Prostate gland (tissue), 2 donors: ENCODE measurements around the gene SAMM50. TPM values are rescaled to one million over a fixed set of nuclear protein-coding genes. Genes with fewer than 3 reads are reported as not detected.

Experiments used
- DNase-seq: peaks from one replicate; pipeline ENCODE4 v3.0.0-alpha.2; 2019; ENCODE audit warnings: low spot score
- H3K27ac ChIP-seq, 2 donors: fragments of 200-600 bp; sonication (generic); 2 replicates each; pipeline ENCODE4 v1.5.1; 2017 to 2019
- H3K27me3 ChIP-seq: fragments of 200-600 bp; sonication (generic); replicated peaks from 2 replicates; pipeline ENCODE4 v1.5.1; 2019; ENCODE audit not compliant: insufficient read depth
- H3K36me3 ChIP-seq, 2 donors: fragments of 200-600 bp; sonication (generic); 1 replicate in 1 of 2; 2 replicates in 1 of 2; pipeline versions ENCODE4 v1.5.1 to v1.8.1; 2017 to 2019
- H3K4me1 ChIP-seq: fragments of 200-600 bp; sonication (generic); replicated peaks from 2 replicates; pipeline ENCODE4 v1.5.1; 2019
- H3K4me3 ChIP-seq, 2 donors: fragments of 200-600 bp; sonication (generic); 2 replicates each; pipeline ENCODE4 v1.5.1; 2017 to 2019
- H3K9me3 ChIP-seq: fragments of 200-600 bp; sonication (generic); 2 replicates; pipeline ENCODE4 v1.5.1; 2017
- CTCF ChIP-seq, 4 experiments: fragments of 200-600 bp in 2 of 4; fragments of 450-650 bp in 2 of 4; sonication (generic) in 2 of 4; IDR thresholded peaks; 1 replicate in 3 of 4; 2 replicates in 1 of 4; pipeline ENCODE4 v1.5.1; 2016 to 2019; ENCODE audit warnings: antibody characterized with exemption in 4 of 4, mild to moderate bottlenecking in 2 of 4, moderate library complexity in 2 of 4
- POLR2A ChIP-seq: fragments of 450-650 bp; IDR thresholded peaks from one replicate; pipeline ENCODE4 v1.6.1; 2016; ENCODE audit warnings: antibody characterized with exemption, mild to moderate bottlenecking
- POLR2AphosphoS5 ChIP-seq: sonication (generic); formaldehyde crosslinking; IDR thresholded peaks from one replicate; pipeline ENCODE4 v1.6.1; 2017; ENCODE audit warnings: antibody characterized with exemption
- WGBS: methylation state at CpG from one replicate; pipeline ENCODE4 v1.1.5; 2018; 5-methylcytosine and 5-hydroxymethylcytosine counted together
- intact Hi-C: fragments of 100-400 bp; cut with DNase I; formaldehyde crosslinking; loops from one replicate; pipeline ENCODE4 v1.14.2; 2022
- total RNA-seq, 2 donors: library from RNA; depleted of rRNA; stranded (reverse); fragments of >200 nt; gene quantifications; one replicate each; pipeline ENCODE4 v1.1.0, GENCODE V29; 2016

The SAMM50 gene
- total RNA-seq, 2 donors from 2014 or later, result 32.3 to 43.2 TPM

GRCh38 chr22:43923191-43923590 lies 32.1 kb upstream of the SAMM50 start:
- H3K27ac ChIP-seq, result no peak overlapping the region
- DNase-seq, result no peak

GRCh38 chr22:43923631-43924464 lies 31.4 kb upstream of the SAMM50 start, which contains the start of gene PNPLA3:
PNPLA3 (plus strand) TSS chr22:43923805; CDS start chr22:43923912, 107 bp downstream.
- H3K27me3 ChIP-seq, result no peaks in the 10 kb centered on the region
- DNase-seq, result peak; percentile 92
- TF ChIP-seq POLR2A (peak; percentile 68), CTCF (IDR thresholded peaks at IDR 0.05) (no peak), POLR2AphosphoS5 (peak; percentile 76)
- peak within 1 kb of the TSS in 1 of 2 donors; percentile 20 for H3K27ac ChIP-seq
- H3K36me3 ChIP-seq, result no peaks in the 10 kb centered on the region
- H3K9me3 ChIP-seq, result no peaks in the 10 kb centered on the region
- peak within 1 kb of the TSS; percentile 41 to 48 for H3K4me3 ChIP-seq
- H3K4me1 ChIP-seq, result no peaks in the 10 kb centered on the region
- intact Hi-C loops, result no loop called here
- WGBS, result 3% methylated on average over 84 of the region's 100 CpGs

More at GRCh38 chr22:43923191-43923590, 32.1 kb upstream of the SAMM50 start:
- 2% methylated on average over 11 of the region's 13 CpGs for WGBS
- Histone ChIP-seq H3K4me1 (no peaks in the 10 kb centered on the region), H3K4me3 (peak overlapping the region; percentile 41 to 48), H3K36me3 (no peaks in the 10 kb centered on the region), H3K9me3 (no peaks in the 10 kb centered on the region), H3K27me3 (no peaks in the 10 kb centered on the region)
- TF ChIP-seq POLR2A (no peak), CTCF (IDR thresholded peaks at IDR 0.05) (no peak), POLR2AphosphoS5 (no peak)
- intact Hi-C loops, result no loop called here

GRCh38 chr22:43924877-43925276 lies 30.4 kb upstream of the SAMM50 start:
- H3K36me3 ChIP-seq, result no peaks in the 10 kb centered on the region
- no peak for DNase-seq
- WGBS, result 72% methylated on average over 3 of the region's 7 CpGs
- H3K4me1 ChIP-seq, result no peaks in the 10 kb centered on the region
- no peaks in the 10 kb centered on the region for H3K9me3 ChIP-seq
- no peak for TF ChIP-seq CTCF (IDR thresholded peaks at IDR 0.05)
- no peak for TF ChIP-seq POLR2AphosphoS5
- no peak for TF ChIP-seq POLR2A
- intact Hi-C loops, result no loop called here
- H3K27ac ChIP-seq, result no peak overlapping the region
- H3K27me3 ChIP-seq, result no peaks in the 10 kb centered on the region
- H3K4me3 ChIP-seq, result no peak overlapping the region

GRCh38 chr22:43925433-43926348 lies 29.6 kb upstream of the SAMM50 start:
- DNase-seq, result peak; percentile 28
- 55% methylated on average over 6 of the region's 6 CpGs for WGBS
- Histone ChIP-seq H3K36me3 (no peaks in the 10 kb centered on the region), H3K27me3 (no peaks in the 10 kb centered on the region), H3K4me1 (no peaks in the 10 kb centered on the region), H3K27ac (no peak overlapping the region), H3K9me3 (no peaks in the 10 kb centered on the region), H3K4me3 (no peak overlapping the region)
- intact Hi-C loops, result no loop called here
- TF ChIP-seq POLR2A (no peak), POLR2AphosphoS5 (peak; percentile 57)

GRCh38 chr22:43926349-43926710 lies 28.9 kb upstream of the SAMM50 start:
- no peaks in the 10 kb centered on the region for H3K36me3 ChIP-seq
- WGBS, result 80% methylated on average over 1 of the region's 1 CpG
- H3K27me3 ChIP-seq, result no peaks in the 10 kb centered on the region
- intact Hi-C loops, result no loop called here
- no peak overlapping the region for H3K4me3 ChIP-seq
- TF ChIP-seq CTCF (IDR thresholded peaks at IDR 0.05) (no peak), POLR2AphosphoS5 (no peak), POLR2A (no peak)
- H3K4me1 ChIP-seq, result no peaks in the 10 kb centered on the region
- H3K9me3 ChIP-seq, result no peaks in the 10 kb centered on the region
- no peak overlapping the region for H3K27ac ChIP-seq
- no peak for DNase-seq
